Posterior cingulate gyrus (tissue), 11 donors: ENCODE measurements around the gene MAGI2.

Experiments
- DNase-seq, 10 donors: peaks; one replicate each; pipeline versions ENCODE4 v3.0.0 to v3.0.0-alpha.2; 2020 to 2021; ENCODE audit warnings: mixed read lengths in 3 of 10
- intact Hi-C: fragments of 100-400 bp; cut with DNase I; formaldehyde crosslinking; loops from one replicate; pipeline ENCODE4 v1.15.1; 2023

The MAGI2 gene

DNA sequence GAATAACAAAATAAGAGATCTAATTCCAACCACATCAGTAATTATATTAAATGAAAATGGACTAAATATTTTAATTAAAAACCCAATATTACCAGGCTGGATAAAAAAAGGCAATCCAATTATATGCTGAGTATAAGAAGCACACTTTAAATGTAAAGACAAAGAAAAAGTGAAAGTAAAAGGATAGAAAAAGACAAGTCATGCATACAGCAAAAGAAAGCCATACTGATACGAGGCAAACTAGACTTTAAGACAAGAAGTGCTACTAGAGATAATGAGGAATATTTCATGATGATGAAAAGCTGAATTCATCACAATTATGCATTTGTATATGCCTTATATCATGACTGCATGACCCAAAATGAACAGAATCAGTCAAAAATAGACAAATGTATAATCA lies 1026.3 kb downstream of the MAGI2 start:
- intact Hi-C loops, result no loop called here
- DNase-seq, result no peak

- intact Hi-C loops, result no loop called here
- DNase-seq, result no peak
Observed at GRCh38 chr7:78420001-78420400, 1033.5 kb downstream of the MAGI2 start.

GRCh38 chr7:78417180-78417853 lies 1036.2 kb downstream of the MAGI2 start:
- intact Hi-C loops, result no loop called here
- DNase-seq, result no peak

DNA sequence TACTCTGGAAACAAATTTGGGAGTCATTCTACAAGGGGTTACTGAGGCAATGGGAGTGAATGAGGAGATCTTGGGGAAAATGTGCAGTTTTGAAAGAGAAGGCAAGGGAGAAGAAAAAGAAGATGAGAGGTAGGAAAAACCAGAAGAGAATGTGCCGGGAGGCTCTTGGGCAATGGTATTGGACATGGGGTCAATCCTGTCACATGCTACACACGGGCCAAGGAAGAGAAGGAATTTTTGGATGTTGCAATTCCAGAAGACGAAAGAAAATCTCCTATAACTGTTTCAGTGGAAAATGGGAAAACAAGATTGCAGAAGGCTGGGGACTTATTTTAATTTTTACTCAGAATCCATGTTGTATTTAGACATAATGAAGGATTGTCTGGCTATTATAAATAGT lies 1039.9 kb downstream of the MAGI2 start:
- DNase-seq, result no peak

DNA sequence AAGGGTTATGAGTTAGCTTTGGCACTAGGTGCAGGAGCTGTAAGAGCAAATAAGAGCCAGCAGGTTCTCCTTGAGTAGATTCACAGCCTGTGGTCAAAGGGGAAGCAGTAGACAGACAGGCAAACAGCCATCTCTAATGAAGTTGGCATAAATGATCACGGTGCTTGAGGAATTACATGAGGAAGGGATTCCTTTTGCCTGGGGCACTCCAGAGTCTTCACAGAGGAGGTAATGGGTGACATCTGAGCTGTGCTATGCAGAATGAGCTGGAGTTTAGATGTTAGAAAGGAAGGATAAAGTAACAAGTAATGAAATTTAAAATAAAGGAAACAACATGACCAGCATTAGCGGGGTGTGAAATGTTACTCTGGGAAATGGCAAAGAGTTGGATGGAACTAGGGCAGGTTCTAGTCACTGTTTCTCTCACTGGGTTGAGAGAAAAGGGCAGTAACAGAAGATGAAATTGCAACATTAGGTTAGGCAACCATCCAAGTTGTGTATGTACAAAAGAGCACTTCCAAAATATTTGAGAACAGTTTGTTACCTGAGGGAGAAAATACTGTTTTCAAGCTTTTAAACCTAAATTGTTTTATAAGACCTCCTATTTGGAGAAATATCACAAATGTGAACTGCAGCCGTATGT lies 1041.1 kb downstream of the MAGI2 start:
- no peak for DNase-seq
- intact Hi-C loops, result no loop called here

More for the DNA sequence above, 1039.9 kb downstream of the MAGI2 start:
- intact Hi-C loops, result no loop called here

DNA sequence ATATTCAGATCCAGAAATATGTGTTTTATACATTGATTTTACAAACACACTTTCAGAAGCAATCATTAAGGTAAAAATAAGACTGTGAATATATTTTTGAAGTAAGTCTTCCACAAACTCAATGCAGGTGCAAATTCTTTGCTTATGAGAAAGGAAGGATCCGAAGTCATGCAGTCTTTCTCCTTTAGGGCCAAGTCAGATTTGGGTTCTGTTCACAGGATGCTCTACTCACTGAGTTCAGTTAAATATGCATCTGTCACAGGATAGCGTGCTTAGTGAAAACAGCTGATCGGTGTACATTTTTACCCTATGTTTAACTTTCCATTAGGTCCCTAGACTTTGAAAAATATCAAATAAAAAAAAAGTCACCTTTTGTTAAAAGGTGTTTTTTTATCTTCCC lies 1046.4 kb downstream of the MAGI2 start:
- no peak for DNase-seq
- intact Hi-C loops, result no loop called here

DNA sequence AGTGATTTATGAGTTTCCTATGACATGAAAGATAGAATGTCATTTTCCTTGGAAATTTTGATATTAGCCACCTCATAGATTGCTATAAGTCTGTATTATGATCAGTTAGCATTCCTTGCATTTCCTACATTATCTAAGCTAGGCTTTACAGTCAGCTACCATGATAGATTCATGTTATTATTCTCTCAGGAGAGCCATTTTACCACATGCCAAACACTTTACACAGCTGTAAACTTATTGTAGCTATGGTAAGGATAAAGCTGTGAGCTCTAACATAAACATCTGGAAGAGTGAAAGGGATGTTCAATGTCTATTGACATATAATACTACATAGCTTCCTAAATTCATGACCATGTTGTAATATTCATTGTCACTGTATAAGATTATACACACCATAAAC lies 1046.9 kb downstream of the MAGI2 start:
- no peak for DNase-seq
- intact Hi-C loops, result no loop called here

DNA sequence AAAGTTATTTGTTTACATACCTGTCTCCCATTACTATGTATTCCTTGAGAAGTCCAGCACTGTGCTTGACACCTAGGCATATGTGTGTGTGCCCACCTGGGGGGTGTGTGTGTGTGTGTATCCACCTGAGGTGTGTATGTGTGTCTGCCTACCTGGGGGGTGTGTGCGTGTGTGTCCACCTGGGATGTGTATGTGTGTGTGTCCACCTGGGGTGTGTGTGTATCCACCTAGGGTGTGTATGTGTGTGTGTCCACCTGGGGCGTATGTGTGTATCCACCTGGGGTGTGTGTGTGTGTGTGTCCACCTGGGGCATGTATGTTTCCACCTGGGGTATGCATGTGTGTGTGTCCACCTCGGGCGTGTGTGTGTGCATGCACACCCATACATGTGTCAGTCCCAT lies 1051.4 kb downstream of the MAGI2 start:
- intact Hi-C loops, result no loop called here
- DNase-seq, result peak in 1 of 10 donors; percentile 31

- intact Hi-C loops, result no loop called here
- no peak for DNase-seq
Observed at GRCh38 chr7:78400038-78400437, 1053.4 kb downstream of the MAGI2 start.

DNA sequence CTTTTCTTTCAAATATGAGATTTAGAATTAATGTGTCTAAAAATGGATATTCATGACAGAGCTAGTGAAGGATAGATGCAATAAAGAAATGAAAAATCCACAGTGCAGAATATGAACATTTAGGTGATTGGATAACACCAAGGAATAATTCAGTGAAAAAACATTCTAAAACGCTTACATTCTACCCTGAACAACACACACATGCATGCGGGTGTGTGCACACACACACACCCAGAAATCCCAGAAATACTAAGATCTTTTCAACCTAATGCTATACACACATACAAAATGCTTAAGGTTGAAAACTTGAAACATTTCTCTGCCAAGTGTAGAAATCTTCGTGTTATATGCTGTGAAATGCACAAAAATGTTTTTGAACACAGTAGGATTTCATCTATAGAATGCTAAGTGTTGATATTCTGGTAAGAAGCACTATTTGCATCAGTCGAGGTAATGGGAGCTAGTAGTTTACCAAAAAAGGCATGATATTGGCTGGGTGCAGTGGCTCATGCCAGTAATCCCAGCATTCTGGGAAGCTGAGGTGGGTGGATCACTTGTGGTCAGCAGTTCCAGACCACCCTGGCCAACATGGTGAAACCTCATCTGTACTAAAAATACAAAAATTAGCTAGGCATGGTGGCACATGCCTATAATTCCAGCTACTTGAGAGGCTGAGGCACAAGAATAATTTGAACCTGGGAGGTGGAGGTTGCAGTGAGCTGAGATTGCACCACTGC lies 1054.3 kb downstream of the MAGI2 start:
- no peak for DNase-seq
- intact Hi-C loops, result no loop called here

DNA sequence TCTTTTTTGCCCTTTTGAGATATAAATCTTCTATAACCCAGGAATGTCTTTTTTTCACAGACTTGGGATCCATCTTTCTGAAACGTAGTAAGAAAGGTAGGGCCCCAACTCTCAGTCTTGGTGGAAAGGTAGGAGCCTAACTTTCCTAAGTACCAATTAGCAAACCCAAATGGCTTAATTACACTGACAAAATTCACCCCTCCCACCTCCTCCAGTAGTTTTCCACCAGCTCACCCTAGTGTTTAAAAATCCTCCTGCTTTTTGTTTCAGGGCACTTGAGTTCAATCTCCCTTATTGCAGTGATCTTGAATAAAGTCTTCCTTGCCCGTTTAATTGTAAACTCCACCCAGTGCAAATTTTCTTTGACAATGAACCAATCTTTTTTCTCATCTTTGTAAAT lies 1054.9 kb downstream of the MAGI2 start:
- intact Hi-C loops, result no loop called here

GRCh38 chr7:78398081-78398480 lies 1055.4 kb downstream of the MAGI2 start:
- no peak for DNase-seq
- intact Hi-C loops, result no loop called here

More for the DNA sequence above, 1054.9 kb downstream of the MAGI2 start:
- DNase-seq, result no peak

DNA sequence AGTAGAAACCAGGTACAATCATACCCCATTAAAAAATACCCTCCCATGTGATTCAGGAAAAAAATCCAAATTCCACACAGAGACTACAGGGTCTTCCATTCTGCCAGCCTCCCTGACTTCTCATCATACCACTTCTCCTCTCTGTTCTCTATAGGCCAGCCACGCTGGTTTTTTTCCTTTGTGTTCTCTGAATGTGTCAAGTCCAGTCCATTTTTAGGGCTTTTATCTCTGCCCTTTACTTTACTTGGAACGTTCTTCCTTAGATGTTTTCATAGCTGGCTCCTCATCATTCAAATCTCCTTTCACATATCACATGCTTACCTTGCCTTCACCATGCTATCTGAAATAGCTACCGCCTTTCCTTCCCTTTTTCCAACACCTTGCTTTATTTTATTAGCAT lies 1057.3 kb downstream of the MAGI2 start:
- intact Hi-C loops, result no loop called here
- no peak for DNase-seq

DNA sequence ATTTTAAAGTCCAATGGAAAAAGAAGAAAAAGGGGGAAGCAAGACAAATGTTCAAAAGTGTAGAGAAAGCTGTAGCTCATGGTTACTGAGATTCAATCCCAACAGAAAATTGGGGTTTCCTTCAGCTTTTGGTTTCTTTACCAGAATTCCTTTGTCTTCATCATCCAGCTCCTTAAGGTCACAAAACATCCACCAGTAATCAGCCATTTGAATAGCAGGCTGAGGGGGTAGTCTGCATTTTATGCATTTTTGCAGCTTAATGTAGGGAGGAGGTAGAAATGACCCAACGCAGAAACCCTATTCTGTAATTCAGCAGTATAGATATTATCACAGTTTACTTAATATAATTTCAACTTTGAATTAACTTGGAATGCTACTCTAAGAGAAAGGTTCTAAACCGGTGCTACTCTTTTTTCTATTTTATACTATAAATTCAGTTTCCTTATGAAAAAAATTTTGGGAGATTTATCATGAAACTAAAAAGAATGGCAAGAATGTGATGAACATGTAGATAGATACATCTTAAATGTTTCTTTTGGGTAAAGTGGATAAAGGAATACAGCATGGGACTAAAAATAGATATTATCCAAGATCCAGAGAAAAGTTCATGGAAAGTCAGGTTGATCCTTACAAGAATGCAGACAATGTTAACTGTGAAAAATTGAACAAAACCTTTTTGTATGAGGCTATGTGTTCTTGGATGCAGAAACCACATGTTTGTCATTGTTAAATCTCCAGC lies 1058.0 kb downstream of the MAGI2 start:
- intact Hi-C loops, result no loop called here
- no peak for DNase-seq

DNA sequence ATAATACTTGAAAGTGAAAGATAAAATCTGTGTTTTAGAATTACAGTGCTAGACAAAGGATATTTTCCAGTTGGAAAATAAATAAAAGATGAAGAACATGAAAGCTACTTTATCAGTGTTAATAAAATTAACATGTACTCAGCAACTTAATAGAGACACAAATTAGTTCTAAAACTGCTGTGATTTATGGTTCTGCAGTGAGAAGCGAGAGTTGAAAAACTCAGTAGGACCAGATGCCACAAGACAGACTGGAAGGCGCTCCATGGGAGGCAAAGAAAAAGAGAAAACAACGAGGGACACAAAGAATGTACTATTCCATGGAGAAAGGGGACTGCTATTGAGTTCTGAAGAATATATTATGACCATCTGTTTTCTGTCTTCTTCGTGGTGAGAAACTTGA lies 1064.4 kb downstream of the MAGI2 start:
- no peak for DNase-seq
- intact Hi-C loops, result no loop called here

DNA sequence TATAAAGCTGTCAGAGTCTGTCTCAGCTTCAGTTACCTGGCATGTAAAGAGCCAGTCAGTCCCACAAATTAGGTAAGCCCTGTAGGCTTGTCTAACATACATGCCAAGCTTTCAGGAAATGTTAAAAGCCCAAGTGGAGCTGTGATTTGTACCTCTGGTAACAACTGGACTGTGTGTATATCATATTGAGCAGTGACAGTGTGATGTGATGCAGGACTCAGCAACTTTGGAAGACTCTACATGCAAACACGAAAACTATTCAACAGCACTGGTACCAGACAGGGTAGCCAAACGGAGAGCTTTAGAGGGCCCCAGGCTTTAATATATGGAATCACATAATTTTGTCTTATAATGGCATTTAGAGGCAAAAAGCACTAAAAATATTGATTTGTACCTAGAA lies 1066.9 kb downstream of the MAGI2 start:
- intact Hi-C loops, result no loop called here
- no peak for DNase-seq

GRCh38 chr7:78383096-78383880 lies 1070.2 kb downstream of the MAGI2 start:
- no peak for DNase-seq
- intact Hi-C loops, result no loop called here

- DNase-seq, result no peak
- intact Hi-C loops, result no loop called here
Observed at GRCh38 chr7:78379148-78379547, 1074.3 kb downstream of the MAGI2 start.

- intact Hi-C loops, result no loop called here
- DNase-seq, result no peak
Observed at GRCh38 chr7:78377532-78377931, 1075.9 kb downstream of the MAGI2 start.

DNA sequence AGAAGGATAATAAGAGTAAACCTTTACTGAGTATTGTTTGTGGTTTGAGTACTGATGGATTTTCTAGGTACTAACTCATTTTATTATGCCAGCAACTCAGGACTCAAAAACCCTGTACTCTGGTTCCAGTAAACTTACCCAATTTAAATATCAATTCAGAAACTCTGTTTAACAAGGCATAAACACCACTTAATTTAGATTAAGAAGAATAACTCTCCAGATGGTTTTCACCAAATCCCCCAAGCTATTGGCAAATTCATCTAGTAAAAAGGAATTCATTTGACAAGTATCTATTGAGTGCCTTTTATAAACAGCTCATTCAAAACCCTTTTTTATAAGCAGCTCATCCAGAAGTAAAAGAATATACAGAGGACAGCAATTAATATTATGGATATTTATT lies 1082.5 kb downstream of the MAGI2 start:
- no peak for DNase-seq
- intact Hi-C loops, result no loop called here
